Mesendoderm (in vitro differentiated cells): ENCODE results near the gene PMS2.

Experiments
- DNase-seq: peaks from one replicate; pipeline ENCODE4 v3.0.0; 2013
- H2AK5ac ChIP-seq: 2 replicates; pipeline ENCODE4 v1.6.1; 2013; ENCODE audit warnings: low read length, inconsistent platforms
- H2BK120ac ChIP-seq: 2 replicates; pipeline ENCODE4 v1.6.1; 2013; ENCODE audit warnings: low read depth, mild to moderate bottlenecking, low read length, moderate library complexity, mixed read lengths
- H2BK15ac ChIP-seq: replicated peaks from 2 replicates; pipeline ENCODE4 v1.6.1; 2013; ENCODE audit warnings: low read depth, mild to moderate bottlenecking, moderate library complexity
- H2BK5ac ChIP-seq: 2 replicates; pipeline ENCODE4 v1.6.1; 2013; ENCODE audit warnings: low read length, inconsistent platforms
- H3K18ac ChIP-seq: 2 replicates; pipeline ENCODE4 v1.6.1; 2013; ENCODE audit warnings: mild to moderate bottlenecking, low read length, mixed read lengths
- H3K23ac ChIP-seq: one replicate; pipeline ENCODE4 v1.6.1; 2013; ENCODE audit warnings: low read length
- H3K27ac ChIP-seq: 2 replicates; pipeline ENCODE4 v1.5.1; 2013; ENCODE audit warnings: low read depth, mild to moderate bottlenecking, inconsistent platforms, low read length, moderate library complexity
- H3K27me3 ChIP-seq: 2 replicates; pipeline ENCODE4 v1.6.1; 2013; ENCODE audit warnings: low read length, control low read depth, mild to moderate bottlenecking, inconsistent platforms; ENCODE audit not compliant: insufficient read depth, poor library complexity
- H3K36me3 ChIP-seq: 2 replicates; pipeline ENCODE4 v1.6.1; 2013; ENCODE audit warnings: low read length, inconsistent platforms; ENCODE audit not compliant: control insufficient read depth, insufficient read depth
- H3K4ac ChIP-seq: one replicate; pipeline ENCODE4 v1.6.1; 2013; ENCODE audit warnings: low read depth, mild to moderate bottlenecking, low read length, moderate library complexity
- H3K4me1 ChIP-seq: 2 replicates; pipeline ENCODE4 v1.6.1; 2013; ENCODE audit warnings: low read depth, low read length, inconsistent platforms; ENCODE audit not compliant: control insufficient read depth
- H3K4me2 ChIP-seq: 2 replicates; pipeline ENCODE4 v1.6.1; 2013; ENCODE audit warnings: low read length
- H3K4me3 ChIP-seq: 2 replicates; pipeline ENCODE4 v1.5.1; 2013; ENCODE audit warnings: mild to moderate bottlenecking, low read length
- H3K56ac ChIP-seq: one replicate; pipeline ENCODE4 v1.6.1; 2013; ENCODE audit warnings: low read length
- H3K79me1 ChIP-seq: 2 replicates; pipeline ENCODE4 v1.6.1; 2013; ENCODE audit warnings: low read length, inconsistent platforms
- H3K79me2 ChIP-seq: 2 replicates; pipeline ENCODE4 v1.6.1; 2013; ENCODE audit warnings: mild to moderate bottlenecking, low read length; ENCODE audit not compliant: control insufficient read depth, insufficient read depth
- H3K9ac ChIP-seq: 2 replicates; pipeline ENCODE4 v1.6.1; 2013; ENCODE audit warnings: low read length, inconsistent platforms
- H4K5ac ChIP-seq: one replicate; pipeline ENCODE4 v1.6.1; 2013; ENCODE audit warnings: low read length
- H4K8ac ChIP-seq: one replicate; pipeline ENCODE4 v1.6.1; 2013; ENCODE audit warnings: low read depth, mild to moderate bottlenecking, control low read depth, low read length, moderate library complexity
- WGBS: extraction: QIAGEN DNeasy Blood & Tissue Kit; methylation state at CpG from one replicate; pipeline ENCODE4 v1.1.7; 2013; ENCODE audit warnings: low lambda C conversion rate, missing lambda C conversion rate; ENCODE audit not compliant: insufficient coverage; ENCODE audit errors: extremely low coverage; 5-methylcytosine and 5-hydroxymethylcytosine counted together

The PMS2 gene

DNA sequence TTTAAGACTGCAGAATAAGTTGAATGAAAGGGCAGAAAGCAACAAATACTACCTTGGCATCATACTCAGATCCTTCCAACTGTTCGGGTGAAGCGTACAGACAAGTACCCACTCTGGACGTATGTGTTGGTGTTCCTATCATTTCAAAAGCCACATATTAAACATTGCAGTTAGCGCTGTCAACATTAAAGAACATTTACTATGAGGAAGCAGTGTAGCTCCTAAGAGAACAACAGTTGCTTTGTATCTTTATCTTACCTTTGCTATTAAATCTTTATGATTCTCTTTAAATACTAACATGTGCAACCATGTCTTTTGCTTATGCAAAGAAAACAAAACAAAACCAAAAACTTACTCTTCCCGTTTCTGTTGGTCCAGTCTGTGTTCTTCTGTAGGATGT is 19.7 kb upstream of the PMS2 start:
- no peak overlapping the region for H3K18ac ChIP-seq
- H4K5ac ChIP-seq: no peak overlapping the region
- H2AK5ac ChIP-seq: no peak overlapping the region
- no peaks in the 10 kb centered on the region for H3K79me2 ChIP-seq
- H3K27ac ChIP-seq: no peak overlapping the region
- no peak overlapping the region for H3K4me2 ChIP-seq
- peaks cover 3% of the 10 kb centered on the region for H3K79me1 ChIP-seq
- H2BK120ac ChIP-seq: no peak overlapping the region
- peaks cover 12% of the 10 kb centered on the region for H3K36me3 ChIP-seq
- no peak overlapping the region for H3K56ac ChIP-seq
- no CpG with 5 or more reads among the region's 5 CpGs for WGBS
- no peaks in the 10 kb centered on the region for H3K27me3 ChIP-seq
- no peak overlapping the region for H3K9ac ChIP-seq
- no peak overlapping the region for H3K4ac ChIP-seq
- H2BK15ac ChIP-seq: no peak overlapping the region
- DNase-seq: no peak
- no peak overlapping the region for H3K4me3 ChIP-seq
- H3K4me1 ChIP-seq: no peaks in the 10 kb centered on the region
- no peak overlapping the region for H3K23ac ChIP-seq
- no peak overlapping the region for H2BK5ac ChIP-seq
- H4K8ac ChIP-seq: no peak overlapping the region

DNA sequence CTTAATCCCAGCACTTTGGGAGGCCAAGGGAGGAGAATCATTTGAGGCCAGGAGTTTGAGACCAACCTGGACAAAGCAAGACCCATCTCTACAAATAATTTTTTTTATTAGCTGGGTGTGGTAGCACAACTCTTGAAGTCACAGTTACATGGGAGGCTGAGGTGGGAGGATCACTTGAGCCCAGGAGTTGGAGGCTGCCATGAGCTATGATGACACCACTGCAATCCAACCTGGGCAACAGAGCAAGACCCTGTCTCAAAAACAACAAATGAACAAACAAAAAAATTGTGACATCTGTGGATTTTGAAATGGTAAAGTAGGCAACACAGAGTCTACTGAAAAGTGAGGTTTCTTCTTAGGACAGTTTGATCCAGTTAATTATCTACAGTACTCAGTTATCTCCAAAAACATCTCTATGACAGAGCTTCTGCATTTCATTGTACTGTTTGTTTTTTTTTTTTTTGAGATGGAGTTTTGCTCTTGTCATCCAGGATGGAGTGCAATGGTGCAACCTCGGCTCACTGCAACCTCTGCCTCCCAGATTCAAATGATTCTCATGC is 19.0 kb upstream of the PMS2 start:
- no CpG with 5 or more reads among the region's 1 CpG for WGBS
- H2BK5ac ChIP-seq: no peak overlapping the region
- H3K9ac ChIP-seq: no peak overlapping the region
- no peak overlapping the region for H3K4me2 ChIP-seq
- H3K27ac ChIP-seq: no peak overlapping the region
- H4K8ac ChIP-seq: no peak overlapping the region
- no peak overlapping the region for H4K5ac ChIP-seq
- no peak overlapping the region for H3K4ac ChIP-seq
- no peak overlapping the region for H2BK15ac ChIP-seq
- no peak overlapping the region for H2BK120ac ChIP-seq
- no peak overlapping the region for H3K4me3 ChIP-seq
- H3K23ac ChIP-seq: no peak overlapping the region
- DNase-seq: no peak
- no peak overlapping the region for H3K18ac ChIP-seq
- no peaks in the 10 kb centered on the region for H3K4me1 ChIP-seq
- no peak overlapping the region for H2AK5ac ChIP-seq
- H3K36me3 ChIP-seq: peaks cover 12% of the 10 kb centered on the region
- peaks cover 3% of the 10 kb centered on the region for H3K79me1 ChIP-seq
- no peaks in the 10 kb centered on the region for H3K27me3 ChIP-seq
- no peaks in the 10 kb centered on the region for H3K79me2 ChIP-seq
- no peak overlapping the region for H3K56ac ChIP-seq

DNA sequence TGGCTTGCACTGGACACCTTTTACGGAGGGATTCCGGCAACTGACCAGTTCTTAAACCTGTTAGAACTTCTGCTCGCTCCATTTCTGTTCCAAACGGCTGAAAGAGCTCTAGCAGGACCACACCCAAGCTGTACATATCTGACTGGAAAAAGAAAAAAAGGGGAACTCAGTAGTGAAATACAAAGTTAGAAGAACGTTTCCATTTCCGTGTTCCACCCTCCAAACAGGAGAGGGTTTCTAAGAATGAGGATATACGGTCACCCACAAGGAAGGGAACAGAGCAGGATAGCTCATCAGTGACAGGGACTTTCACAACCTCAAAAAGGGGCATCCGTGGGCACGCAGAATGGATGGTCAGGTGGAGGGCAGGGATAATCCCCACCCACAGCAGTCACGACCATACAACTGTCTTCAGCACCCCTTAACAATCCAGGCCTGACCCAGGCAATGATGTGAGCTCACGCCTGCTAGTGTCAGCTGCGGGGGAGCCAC is 18.0 kb upstream of the PMS2 start:
- no peak overlapping the region for H2BK15ac ChIP-seq
- peaks cover 5% of the 10 kb centered on the region for H3K79me1 ChIP-seq
- DNase-seq: no peak
- H3K4me1 ChIP-seq: no peaks in the 10 kb centered on the region
- no peak overlapping the region for H3K4me3 ChIP-seq
- no peak overlapping the region for H3K4ac ChIP-seq
- H2AK5ac ChIP-seq: no peak overlapping the region
- no peak overlapping the region for H3K9ac ChIP-seq
- H4K5ac ChIP-seq: no peak overlapping the region
- H4K8ac ChIP-seq: no peak overlapping the region
- no peak overlapping the region for H2BK5ac ChIP-seq
- no peaks in the 10 kb centered on the region for H3K79me2 ChIP-seq
- H3K56ac ChIP-seq: no peak overlapping the region
- H3K27ac ChIP-seq: no peak overlapping the region
- H3K18ac ChIP-seq: no peak overlapping the region
- H3K36me3 ChIP-seq: peaks cover 19% of the 10 kb centered on the region
- no peak overlapping the region for H3K4me2 ChIP-seq
- no peaks in the 10 kb centered on the region for H3K27me3 ChIP-seq
- no peak overlapping the region for H2BK120ac ChIP-seq
- no peak overlapping the region for H3K23ac ChIP-seq
- no CpG with 5 or more reads among the region's 12 CpGs for WGBS

DNA sequence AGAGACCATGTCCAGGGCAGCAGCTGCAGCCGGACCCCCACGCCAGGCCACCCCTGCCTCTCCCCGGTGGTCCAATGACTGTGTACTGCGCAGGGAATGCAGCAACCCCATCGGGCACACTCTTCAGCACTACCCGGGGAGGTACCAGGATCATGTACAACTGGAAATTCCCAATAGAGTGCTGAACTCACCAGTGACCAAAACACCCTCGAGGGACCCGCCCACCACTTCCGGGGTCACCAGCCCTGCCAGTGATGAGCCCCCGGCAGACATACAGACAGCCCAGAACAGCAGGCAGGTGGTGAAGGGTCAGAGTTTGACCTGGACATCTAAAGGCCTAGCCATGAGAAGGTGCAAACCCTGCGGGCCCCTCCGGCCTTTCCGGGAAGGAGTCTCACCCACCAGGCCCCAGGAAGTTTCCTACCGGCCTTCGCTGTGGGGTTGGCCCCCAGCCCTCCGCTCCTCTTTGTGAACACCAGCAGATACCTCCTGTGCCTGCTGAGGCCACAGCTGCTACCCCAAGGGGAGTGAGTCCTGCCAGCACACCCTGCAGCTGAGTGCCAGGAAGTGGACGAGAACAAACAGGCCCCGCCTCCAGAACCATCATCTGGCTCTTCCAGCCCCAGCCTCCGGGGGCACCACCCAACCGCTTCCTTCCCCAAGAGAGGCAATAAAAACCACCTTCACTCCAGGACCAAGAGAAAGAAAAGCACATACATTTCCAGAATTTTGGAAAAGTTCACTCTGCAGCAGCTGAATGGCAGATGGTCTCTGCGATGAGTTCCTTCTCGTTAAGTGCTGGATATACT is 17.4 kb upstream of the PMS2 start:
- no peak overlapping the region for H3K9ac ChIP-seq
- H4K5ac ChIP-seq: no peak overlapping the region
- no peak overlapping the region for H2BK15ac ChIP-seq
- H3K4me2 ChIP-seq: no peak overlapping the region
- no peak overlapping the region for H3K18ac ChIP-seq
- H3K79me2 ChIP-seq: no peaks in the 10 kb centered on the region
- no peak overlapping the region for H3K56ac ChIP-seq
- H3K36me3 ChIP-seq: peaks cover 16% of the 10 kb centered on the region
- H2BK120ac ChIP-seq: no peak overlapping the region
- H3K27ac ChIP-seq: no peak overlapping the region
- no peak overlapping the region for H3K4me3 ChIP-seq
- no peak overlapping the region for H2AK5ac ChIP-seq
- DNase-seq: peak; percentile 77
- WGBS: no CpG with 5 or more reads among the region's 22 CpGs
- no peaks in the 10 kb centered on the region for H3K4me1 ChIP-seq
- no peak overlapping the region for H4K8ac ChIP-seq
- H3K79me1 ChIP-seq: peaks cover 2% of the 10 kb centered on the region
- no peak overlapping the region for H3K4ac ChIP-seq
- no peak overlapping the region for H3K23ac ChIP-seq
- H3K27me3 ChIP-seq: no peaks in the 10 kb centered on the region
- H2BK5ac ChIP-seq: no peak overlapping the region

DNA sequence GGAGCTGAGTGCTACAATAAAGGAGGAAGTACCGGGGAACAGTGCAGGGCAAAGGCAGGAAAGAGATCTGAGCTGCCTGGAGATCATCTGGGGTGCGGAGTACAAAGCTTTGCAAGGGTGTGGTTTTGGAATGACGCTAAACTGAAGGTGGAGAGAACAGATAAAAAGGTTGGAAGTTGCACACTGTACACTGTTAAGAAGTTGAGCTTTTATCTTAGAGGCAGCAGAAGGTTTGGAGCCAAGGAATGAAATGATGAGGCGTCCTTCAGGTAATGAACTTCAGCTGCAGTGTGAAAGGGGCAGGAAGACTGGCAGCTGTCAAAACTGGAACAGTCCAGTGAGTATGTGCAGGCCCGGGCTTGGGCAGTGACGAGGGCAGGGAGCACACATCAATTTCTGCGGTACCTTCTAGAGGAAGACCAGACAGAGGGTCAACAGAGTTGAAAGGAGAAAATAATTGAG is 15.2 kb upstream of the PMS2 start:
- no peak overlapping the region for H3K9ac ChIP-seq
- H2AK5ac ChIP-seq: no peak overlapping the region
- no peak overlapping the region for H3K27ac ChIP-seq
- H2BK120ac ChIP-seq: no peak overlapping the region
- WGBS: no CpG with 5 or more reads among the region's 7 CpGs
- H3K79me2 ChIP-seq: no peaks in the 10 kb centered on the region
- no peak overlapping the region for H3K4me3 ChIP-seq
- H4K8ac ChIP-seq: no peak overlapping the region
- H4K5ac ChIP-seq: no peak overlapping the region
- DNase-seq: no peak
- no peak overlapping the region for H2BK15ac ChIP-seq
- H3K27me3 ChIP-seq: no peaks in the 10 kb centered on the region
- H3K4me2 ChIP-seq: no peak overlapping the region
- no peak overlapping the region for H3K4ac ChIP-seq
- no peak overlapping the region for H3K23ac ChIP-seq
- peaks cover 16% of the 10 kb centered on the region for H3K36me3 ChIP-seq
- H3K56ac ChIP-seq: no peak overlapping the region
- no peak overlapping the region for H3K18ac ChIP-seq
- H3K4me1 ChIP-seq: no peaks in the 10 kb centered on the region
- H3K79me1 ChIP-seq: peaks cover 3% of the 10 kb centered on the region
- H2BK5ac ChIP-seq: no peak overlapping the region
